Body of pancreas (tissue), 4 donors: ENCODE data around the gene RDH13.
"Not testable (repeated sequence)": the region's sequence is repeated elsewhere in the genome, so short reads cannot be mapped to it uniquely, and the experiment has no call there.

Experiments used
- CTCF ChIP-seq, 7 experiments: fragments of 450-650 bp in 4 of 7; fragments of 200-600 bp in 3 of 7; sonication (generic) in 3 of 7; IDR thresholded peaks; one replicate each; pipeline ENCODE4 v1.5.1; 2016 to 2019; ENCODE audit warnings: antibody characterized with exemption in 7 of 7
- POLR2A ChIP-seq, 3 donors: fragments of 450-650 bp; IDR thresholded peaks; one replicate each; pipeline ENCODE4 v1.6.1; 2016; ENCODE audit warnings: antibody characterized with exemption in 3 of 3, mild to moderate bottlenecking in 2 of 3

GRCh38 chr19:55020351-55020750, 42.6 kb downstream of the RDH13 start:
- not testable (repeated sequence) for TF ChIP-seq CTCF, POLR2A (IDR thresholded peaks at IDR 0.05)
